Measurements from ENCODE around the gene LONRF2.
"Not testable (repeated sequence)": the region's sequence is repeated elsewhere in the genome, so short reads cannot be mapped to it uniquely, and the experiment has no call there.

LONRF2 gene

GRCh38 chr2:100321866-100322820, at the start of gene LONRF2:
Gene LONRF2 (minus strand): TSS chr2:100322501. CDS start chr2:100322093, 408 bp downstream.
- peak; percentile 25 for DNase-seq

GRCh38 chr2:100367163-100367562, 44.9 kb upstream of the LONRF2 start:
- no peak for DNase-seq

- DNase-seq: no peak
These were observed 43.1 kb upstream of the LONRF2 start for GRCh38 chr2:100365434-100365833.

- not testable (repeated sequence) for DNase-seq
These were observed 40.0 kb upstream of the LONRF2 start for GRCh38 chr2:100362269-100362668.

GRCh38 chr2:100359576-100359975, 37.3 kb upstream of the LONRF2 start:
- DNase-seq: no peak

- no peak for DNase-seq
These were observed 36.3 kb upstream of the LONRF2 start for GRCh38 chr2:100358554-100358953.

GRCh38 chr2:100352521-100352920, 30.2 kb upstream of the LONRF2 start:
- DNase-seq: no peak

GRCh38 chr2:100350661-100351185, 28.4 kb upstream of the LONRF2 start:
- DNase-seq: no peak

- DNase-seq: not testable (repeated sequence)
These were observed 22.8 kb upstream of the LONRF2 start for GRCh38 chr2:100345144-100345543.

- no peak for DNase-seq
These were observed 22.1 kb upstream of the LONRF2 start for GRCh38 chr2:100344433-100344832.

GRCh38 chr2:100342466-100342865, 20.2 kb upstream of the LONRF2 start:
- not testable (repeated sequence) for DNase-seq

GRCh38 chr2:100339823-100340222, 17.5 kb upstream of the LONRF2 start:
- no peak for DNase-seq

- DNase-seq: no peak
These were observed 12.6 kb upstream of the LONRF2 start for GRCh38 chr2:100334929-100335328.

GRCh38 chr2:100327742-100328141, 5.4 kb upstream of the LONRF2 start:
- DNase-seq: no peak

- peak; percentile 27 for DNase-seq
These were observed 979 bp downstream of the LONRF2 start for GRCh38 chr2:100321179-100321865.

GRCh38 chr2:100320547-100321178, 1.6 kb downstream of the LONRF2 start:
- no peak for DNase-seq

GRCh38 chr2:100317634-100318033, 4.7 kb downstream of the LONRF2 start:
- no peak for DNase-seq

- DNase-seq: no peak
These were observed 12.2 kb downstream of the LONRF2 start for GRCh38 chr2:100309973-100310719.

GRCh38 chr2:100309311-100309710, 13.0 kb downstream of the LONRF2 start:
- DNase-seq: no peak

GRCh38 chr2:100303744-100304143, 18.6 kb downstream of the LONRF2 start:
- no peak for DNase-seq

GRCh38 chr2:100302585-100302892, 19.8 kb downstream of the LONRF2 start:
- no peak for DNase-seq

- DNase-seq: no peak
These were observed 20.3 kb downstream of the LONRF2 start for GRCh38 chr2:100301881-100302584.

Measured in stimulated activated CD8-positive, alpha-beta memory T cell treated with anti-CD3 and anti-CD28 coated beads, Interleukin-4, amount 100 ng/mL, for 48 hours (primary cell).